HepG2 (cell line): ENCODE results near the gene CTSA. TPM values are rescaled to one million over a fixed set of nuclear protein-coding genes. Genes with fewer than 3 reads are reported as not detected.
A peak's percentile ranks its signal among the peaks of the same experiment; 100 is the strongest.

Experiments used
- ATF1 ChIP-seq: IDR thresholded peaks from 2 replicates; pipeline ENCODE4 v1.6.1; 2016; ENCODE audit warnings: mild to moderate bottlenecking, control low read depth
- BRF2 ChIP-seq: sonication (generic); formaldehyde crosslinking; IDR thresholded peaks from 2 replicates; pipeline ENCODE4 v1.8.1; 2022; ENCODE audit warnings: mild to moderate bottlenecking, missing genetic modification reagents
- CBX1 ChIP-seq: IDR thresholded peaks from one replicate; pipeline ENCODE4 v1.6.1; 2016; ENCODE audit warnings: antibody characterized with exemption, low read depth
- ETV5 ChIP-seq: IDR thresholded peaks from 2 replicates; pipeline ENCODE4 v1.6.1; 2018; ENCODE audit warnings: missing biosample characterization, missing genetic modification reagents, inconsistent platforms, borderline replicate concordance
- HHEX ChIP-seq: IDR thresholded peaks from 2 replicates; pipeline ENCODE4 v1.6.1; 2016; ENCODE audit warnings: control low read depth
- NR2C2 ChIP-seq: sonication (generic); formaldehyde crosslinking; IDR thresholded peaks from 2 replicates; pipeline ENCODE4 v1.4.0; 2020; ENCODE audit warnings: missing genetic modification reagents, mild to moderate bottlenecking, moderate library complexity, borderline replicate concordance
- NR2F1 ChIP-seq, 2 experiments: fragments of 450-650 bp in 1 of 2; formaldehyde crosslinking in 1 of 2; IDR thresholded peaks; 2 replicates each; pipeline versions ENCODE4 v1.5.0 to v1.6.1; 2016 to 2020; ENCODE audit warnings: mild to moderate bottlenecking in 1 of 2, missing compliant biosample characterization in 1 of 2, missing genetic modification reagents in 1 of 2, moderate library complexity in 1 of 2
- PAWR ChIP-seq: sonication (generic); formaldehyde crosslinking; IDR thresholded peaks from 2 replicates; pipeline ENCODE4 v1.4.0; 2020; ENCODE audit warnings: missing genetic modification reagents, mild to moderate bottlenecking, borderline replicate concordance
- PHB2 ChIP-seq: fragments of 450-650 bp; IDR thresholded peaks from 2 replicates; pipeline ENCODE4 v1.6.1; 2018; ENCODE audit not compliant: partially characterized antibody
- POLR2AphosphoS5 ChIP-seq: IDR thresholded peaks from 2 replicates; pipeline ENCODE4 v1.6.1; 2012; ENCODE audit warnings: low read depth, low read length
- RFXANK ChIP-seq: IDR thresholded peaks from 2 replicates; pipeline ENCODE4 v1.6.1; 2016
- SETDB1 ChIP-seq: sonication (generic); formaldehyde crosslinking; IDR thresholded peaks from 2 replicates; pipeline ENCODE4 v1.5.1; 2020; ENCODE audit warnings: missing genetic modification reagents, mild to moderate bottlenecking, borderline replicate concordance
- ZBTB3 ChIP-seq: sonication (generic); formaldehyde crosslinking; IDR thresholded peaks from 2 replicates; pipeline ENCODE4 v1.4.0; 2020; ENCODE audit warnings: low read depth, mild to moderate bottlenecking, moderate library complexity, missing genetic modification reagents, borderline replicate concordance
- ZFX ChIP-seq: sonication (generic); formaldehyde crosslinking; IDR thresholded peaks from 2 replicates; pipeline ENCODE4 v1.4.0; 2020; ENCODE audit warnings: mild to moderate bottlenecking, low read depth, missing genetic modification reagents, moderate library complexity
- ZKSCAN5 ChIP-seq: sonication (generic); formaldehyde crosslinking; IDR thresholded peaks from 2 replicates; pipeline ENCODE4 v1.5.1; 2020; ENCODE audit warnings: mild to moderate bottlenecking, missing genetic modification reagents
- ZNF343 ChIP-seq: sonication (generic); formaldehyde crosslinking; IDR thresholded peaks from 2 replicates; pipeline ENCODE4 v1.4.0; 2020; ENCODE audit warnings: mild to moderate bottlenecking, missing genetic modification reagents
- ZNF720 ChIP-seq: sonication (generic); formaldehyde crosslinking; IDR thresholded peaks from 2 replicates; pipeline ENCODE4 v1.4.0; 2020; ENCODE audit warnings: missing genetic modification reagents
- ZNF850 ChIP-seq: sonication (generic); formaldehyde crosslinking; conservative IDR thresholded peaks from 2 replicates; pipeline ENCODE4 v1.9.0; 2021; ENCODE audit warnings: mild to moderate bottlenecking, missing genetic modification reagents
- polyA plus RNA-seq, 8 experiments: library from polyadenylated mRNA; depleted of rRNA in 3 of 8; stranded (reverse) in 7 of 8; unstranded in 1 of 8; fragments of >200 nt; fragmentation: Illumina TruSeq in 4 of 8; extraction: Trizol in 4 of 8; gene quantifications; 2 replicates each; pipeline versions ENCODE4 v1.2.1 to v1.2.3, GENCODE V29; 2011 to 2016; ENCODE audit warnings: low read depth in 4 of 8, missing spikeins in 1 of 8, mixed read lengths in 1 of 8; ENCODE audit not compliant: insufficient read depth in 1 of 8
- total RNA-seq, 5 experiments: library from RNA; depleted of rRNA; stranded (reverse); fragments of >200 nt; fragmentation: Illumina TruSeq; extraction: Trizol; gene quantifications; 2 replicates each; pipeline ENCODE4 v1.2.3, GENCODE V29; 2016; ENCODE audit warnings: low read depth in 1 of 5
- TF ChIP-seq, protein P1 (sequence below), 2 experiments: sonication (generic) in 1 of 2; formaldehyde crosslinking in 1 of 2; IDR thresholded peaks; 2 replicates each; pipeline versions ENCODE4 v1.6.1 to v1.9.0; 2014 to 2022; ENCODE audit warnings: antibody characterized with exemption in 1 of 2, borderline replicate concordance in 1 of 2, inconsistent platforms in 1 of 2, low read depth in 1 of 2, missing genetic modification reagents in 1 of 2
- TF ChIP-seq, protein P2 (sequence below): sonication (generic); formaldehyde crosslinking; IDR thresholded peaks from 2 replicates; pipeline ENCODE4 v1.5.1; 2020; ENCODE audit warnings: mild to moderate bottlenecking, missing genetic modification reagents

Gene CTSA
- total and polyA plus RNA-seq, 2 of the 13 experiments (the other 11 are each of a cell fraction or from before 2014, with no cell fraction given), result 202 to 231 TPM

DNA sequence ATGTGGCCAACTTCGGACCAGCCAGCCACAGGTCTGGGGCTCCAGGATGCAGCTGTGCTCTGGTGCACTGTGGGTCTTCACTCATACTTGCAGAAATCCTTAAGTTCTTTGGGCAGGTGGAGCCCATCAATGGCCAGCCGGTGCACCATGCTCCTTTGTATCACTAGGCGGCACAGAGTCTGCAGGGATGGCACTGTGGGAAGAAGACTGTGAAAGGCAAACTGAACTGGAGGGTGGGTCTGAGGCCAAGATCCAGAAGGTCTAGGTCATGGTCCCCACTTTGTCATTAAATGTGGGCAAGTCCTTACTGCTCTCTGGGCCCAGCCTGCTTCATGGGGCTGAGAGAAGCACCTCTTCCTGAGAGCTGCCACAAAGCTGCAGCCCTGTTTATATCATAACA is 2.5 kb upstream of the CTSA start (continued):
- TF ChIP-seq ATF1 (CRISPR knock-in tag) (no peak), ZNF343 (CRISPR knock-in tag) (no peak), SETDB1 (CRISPR knock-in tag) (no peak), ZNF850 (CRISPR knock-in tag) (no peak), POLR2AphosphoS5 (0 out of 2 replicates have a peak, but pooled peaks have one; percentile 16), RFXANK (CRISPR knock-in tag) (no peak), BRF2 (no peak), CBX1 (no peak), ZNF720 (no peak), NR2F1 (CRISPR knock-in tag; IDR thresholded peaks at IDR 0.05) (no peak), NR2C2 (CRISPR knock-in tag) (no peak), ZFX (CRISPR knock-in tag) (no peak), HHEX (CRISPR knock-in tag) (no peak), ZBTB3 (CRISPR knock-in tag) (no peak), PAWR (CRISPR knock-in tag) (no peak), ZKSCAN5 (CRISPR knock-in tag) (no peak), ETV5 (CRISPR knock-in tag) (no peak), PHB2 (no peak)
- TF ChIP-seq, protein P1, sequence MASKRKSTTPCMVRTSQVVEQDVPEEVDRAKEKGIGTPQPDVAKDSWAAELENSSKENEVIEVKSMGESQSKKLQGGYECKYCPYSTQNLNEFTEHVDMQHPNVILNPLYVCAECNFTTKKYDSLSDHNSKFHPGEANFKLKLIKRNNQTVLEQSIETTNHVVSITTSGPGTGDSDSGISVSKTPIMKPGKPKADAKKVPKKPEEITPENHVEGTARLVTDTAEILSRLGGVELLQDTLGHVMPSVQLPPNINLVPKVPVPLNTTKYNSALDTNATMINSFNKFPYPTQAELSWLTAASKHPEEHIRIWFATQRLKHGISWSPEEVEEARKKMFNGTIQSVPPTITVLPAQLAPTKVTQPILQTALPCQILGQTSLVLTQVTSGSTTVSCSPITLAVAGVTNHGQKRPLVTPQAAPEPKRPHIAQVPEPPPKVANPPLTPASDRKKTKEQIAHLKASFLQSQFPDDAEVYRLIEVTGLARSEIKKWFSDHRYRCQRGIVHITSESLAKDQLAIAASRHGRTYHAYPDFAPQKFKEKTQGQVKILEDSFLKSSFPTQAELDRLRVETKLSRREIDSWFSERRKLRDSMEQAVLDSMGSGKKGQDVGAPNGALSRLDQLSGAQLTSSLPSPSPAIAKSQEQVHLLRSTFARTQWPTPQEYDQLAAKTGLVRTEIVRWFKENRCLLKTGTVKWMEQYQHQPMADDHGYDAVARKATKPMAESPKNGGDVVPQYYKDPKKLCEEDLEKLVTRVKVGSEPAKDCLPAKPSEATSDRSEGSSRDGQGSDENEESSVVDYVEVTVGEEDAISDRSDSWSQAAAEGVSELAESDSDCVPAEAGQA (IDR thresholded peaks at IDR 0.05; ENCODE audit: low read depth), result no peak
- TF ChIP-seq, protein P1 (CRISPR knock-in tag; IDR thresholded peaks at IDR 0.05; ENCODE audit: borderline replicate concordance), result no peak
- TF ChIP-seq, protein P2, sequence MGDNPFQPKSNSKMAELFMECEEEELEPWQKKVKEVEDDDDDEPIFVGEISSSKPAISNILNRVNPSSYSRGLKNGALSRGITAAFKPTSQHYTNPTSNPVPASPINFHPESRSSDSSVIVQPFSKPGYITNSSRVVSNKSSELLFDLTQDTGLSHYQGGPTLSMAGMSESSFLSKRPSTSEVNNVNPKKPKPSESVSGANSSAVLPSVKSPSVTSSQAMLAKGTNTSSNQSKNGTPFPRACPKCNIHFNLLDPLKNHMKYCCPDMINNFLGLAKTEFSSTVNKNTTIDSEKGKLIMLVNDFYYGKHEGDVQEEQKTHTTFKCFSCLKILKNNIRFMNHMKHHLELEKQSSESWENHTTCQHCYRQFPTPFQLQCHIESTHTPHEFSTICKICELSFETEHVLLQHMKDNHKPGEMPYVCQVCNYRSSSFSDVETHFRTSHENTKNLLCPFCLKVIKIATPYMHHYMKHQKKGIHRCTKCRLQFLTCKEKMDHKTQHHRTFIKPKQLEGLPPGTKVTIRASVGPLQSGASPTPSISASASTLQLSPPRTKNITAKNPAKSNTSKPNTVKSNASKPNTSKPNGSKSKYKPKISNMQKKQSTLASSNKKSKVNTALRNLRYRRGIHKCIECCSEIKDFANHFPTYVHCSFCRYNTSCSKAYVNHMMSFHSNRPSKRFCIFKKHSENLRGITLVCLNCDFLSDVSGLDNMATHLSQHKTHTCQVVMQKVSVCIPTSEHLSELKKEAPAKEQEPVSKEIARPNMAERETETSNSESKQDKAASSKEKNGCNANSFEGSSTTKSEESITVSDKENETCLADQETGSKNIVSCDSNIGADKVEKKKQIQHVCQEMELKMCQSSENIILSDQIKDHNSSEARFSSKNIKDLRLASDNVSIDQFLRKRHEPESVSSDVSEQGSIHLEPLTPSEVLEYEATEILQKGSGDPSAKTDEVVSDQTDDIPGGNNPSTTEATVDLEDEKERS, result no peak
